Trophoblast cell (in vitro differentiated cells and primary cell): ENCODE measurements around the gene CDCA5.

Experiments used
- DNase-seq, 2 donors: peaks; one replicate each; pipeline ENCODE4 v3.0.0-alpha.2; 2016
- H2AFZ ChIP-seq: 2 replicates; pipeline ENCODE4 v1.6.1; 2013; ENCODE audit warnings: low read length, moderate library complexity, mild to moderate bottlenecking; ENCODE audit not compliant: insufficient read depth, poor library complexity
- H2AK5ac ChIP-seq: 2 replicates; pipeline ENCODE4 v1.6.1; 2013; ENCODE audit warnings: mild to moderate bottlenecking, low read length
- H2BK120ac ChIP-seq: 2 replicates; pipeline ENCODE4 v1.6.1; 2013; ENCODE audit warnings: low read length, mild to moderate bottlenecking, moderate library complexity; ENCODE audit not compliant: insufficient read depth, poor library complexity
- H2BK12ac ChIP-seq: 2 replicates; pipeline ENCODE4 v1.6.1; 2013; ENCODE audit warnings: mild to moderate bottlenecking, low read length, moderate library complexity
- H2BK5ac ChIP-seq: 2 replicates; pipeline ENCODE4 v1.6.1; 2013; ENCODE audit warnings: low read length, low read depth, moderate library complexity, mild to moderate bottlenecking; ENCODE audit not compliant: poor library complexity
- H3K14ac ChIP-seq: 2 replicates; pipeline ENCODE4 v1.6.1; 2013; ENCODE audit warnings: mild to moderate bottlenecking, low read length
- H3K18ac ChIP-seq: 2 replicates; pipeline ENCODE4 v1.6.1; 2013; ENCODE audit warnings: mild to moderate bottlenecking, low read length
- H3K23ac ChIP-seq: 2 replicates; pipeline ENCODE4 v1.6.1; 2013; ENCODE audit warnings: low read length
- H3K27ac ChIP-seq: 2 replicates; pipeline ENCODE4 v1.5.1; 2013; ENCODE audit warnings: low read depth, mild to moderate bottlenecking, inconsistent platforms, low read length, moderate library complexity
- H3K27me3 ChIP-seq: 2 replicates; pipeline ENCODE4 v1.6.1; 2013; ENCODE audit warnings: inconsistent platforms, mild to moderate bottlenecking, low read length, moderate library complexity; ENCODE audit not compliant: insufficient read depth
- H3K36me3 ChIP-seq, 2 experiments: 1 replicate in 1 of 2; 2 replicates in 1 of 2; pipeline ENCODE4 v1.6.1; 2013; ENCODE audit warnings: low read length in 2 of 2, mild to moderate bottlenecking in 2 of 2, moderate library complexity in 1 of 2; ENCODE audit not compliant: insufficient read depth in 2 of 2, control insufficient read depth in 1 of 2
- H3K4ac ChIP-seq: 2 replicates; pipeline ENCODE4 v1.6.1; 2013; ENCODE audit warnings: low read depth, mild to moderate bottlenecking, low read length, moderate library complexity
- H3K4me1 ChIP-seq, 2 experiments: 1 replicate in 1 of 2; 2 replicates in 1 of 2; pipeline ENCODE4 v1.6.1; 2013; ENCODE audit warnings: low read length in 2 of 2, mild to moderate bottlenecking in 2 of 2, moderate library complexity in 1 of 2; ENCODE audit not compliant: insufficient read depth in 2 of 2, control insufficient read depth in 1 of 2
- H3K4me2 ChIP-seq: 2 replicates; pipeline ENCODE4 v1.6.1; 2013; ENCODE audit warnings: inconsistent platforms, mild to moderate bottlenecking, low read length, moderate library complexity
- H3K4me3 ChIP-seq: 2 replicates; pipeline ENCODE4 v1.5.1; 2013; ENCODE audit warnings: mild to moderate bottlenecking, low read depth, low read length, inconsistent platforms
- H3K79me1 ChIP-seq: one replicate; pipeline ENCODE4 v1.6.1; 2013; ENCODE audit warnings: low read length
- H3K79me2 ChIP-seq: 2 replicates; pipeline ENCODE4 v1.6.1; 2013; ENCODE audit warnings: low read length, mild to moderate bottlenecking; ENCODE audit not compliant: control insufficient read depth, insufficient read depth, poor library complexity
- H3K9ac ChIP-seq: 2 replicates; pipeline ENCODE4 v1.6.1; 2013; ENCODE audit warnings: mild to moderate bottlenecking, low read length
- H3K9me3 ChIP-seq: 2 replicates; pipeline ENCODE4 v1.6.1; 2013; ENCODE audit warnings: low read depth, mild to moderate bottlenecking, control low read depth, inconsistent platforms, low read length; ENCODE audit not compliant: insufficient read depth
- H4K12ac ChIP-seq: 2 replicates; pipeline ENCODE4 v1.6.1; 2013; ENCODE audit warnings: low read depth, mild to moderate bottlenecking, low read length, moderate library complexity
- H4K8ac ChIP-seq: 2 replicates; pipeline ENCODE4 v1.6.1; 2013; ENCODE audit warnings: low read depth, mild to moderate bottlenecking, low read length, moderate library complexity
- H4K91ac ChIP-seq: one replicate; pipeline ENCODE4 v1.6.1; 2013; ENCODE audit warnings: low read depth, mild to moderate bottlenecking, low read length, moderate library complexity
- WGBS: extraction: QIAGEN DNeasy Blood & Tissue Kit; methylation state at CpG from one replicate; pipeline ENCODE4 v1.1.7; 2013; ENCODE audit warnings: missing lambda C conversion rate; ENCODE audit not compliant: insufficient read length, insufficient coverage; ENCODE audit errors: extremely low coverage; 5-methylcytosine and 5-hydroxymethylcytosine counted together

Gene CDCA5

GRCh38 chr11:65113361-65113756, 29.5 kb upstream of the CDCA5 start:
- no CpG with 5 or more reads among the region's 14 CpGs for WGBS
- Histone ChIP-seq H3K9me3 (no peaks in the 10 kb centered on the region), H3K27me3 (no peaks in the 10 kb centered on the region), H3K36me3 (peaks cover 33 to 42% of the 10 kb centered on the region in 2 experiments), H2BK5ac (no peak overlapping the region), H3K79me2 (peaks cover 19% of the 10 kb centered on the region), H3K9ac (peak overlapping the region; percentile 18), H3K4me2 (peak overlapping the region; percentile 74), H3K4ac (peak overlapping the region; percentile 16), H3K18ac (peak overlapping the region; percentile 24), H3K4me3 (peak overlapping the region; percentile 76), H3K23ac (no peak overlapping the region), H3K79me1 (peaks cover 18% of the 10 kb centered on the region), H2AFZ (peak overlapping the region; percentile 51), H2AK5ac (no peak overlapping the region), H3K27ac (peak overlapping the region; percentile 35), H4K91ac (peak overlapping the region; percentile 40), H2BK120ac (no peak overlapping the region), H3K4me1 (peaks cover 17 to 20% of the 10 kb centered on the region in 2 experiments), H2BK12ac (no peak overlapping the region), H3K14ac (peak overlapping the region; percentile 54), H4K12ac (no peak overlapping the region), H4K8ac (peak overlapping the region; percentile 69)
- DNase-seq: no peak

- Histone ChIP-seq H2BK120ac (no peak overlapping the region), H4K12ac (peak overlapping the region; percentile 73), H3K36me3 (peaks cover 35 to 44% of the 10 kb centered on the region in 2 experiments), H3K23ac (no peak overlapping the region), H2AFZ (peak overlapping the region; percentile 51), H3K18ac (peak overlapping the region; percentile 24), H3K4ac (peak overlapping the region; percentile 30), H3K14ac (peak overlapping the region; percentile 54), H3K27me3 (no peaks in the 10 kb centered on the region), H3K4me3 (peak overlapping the region; percentile 76), H2AK5ac (peak overlapping the region; percentile 9), H2BK12ac (no peak overlapping the region), H3K4me1 (peaks cover 17 to 20% of the 10 kb centered on the region in 2 experiments), H3K9me3 (no peaks in the 10 kb centered on the region), H4K91ac (peak overlapping the region; percentile 40), H3K4me2 (peak overlapping the region; percentile 74), H4K8ac (peak overlapping the region; percentile 69), H3K79me1 (peaks cover 18% of the 10 kb centered on the region), H3K9ac (peak overlapping the region; percentile 18), H3K27ac (peak overlapping the region; percentile 35), H2BK5ac (peak overlapping the region; percentile 23), H3K79me2 (peaks cover 19% of the 10 kb centered on the region)
- peak in 1 of 2 donors; percentile 50 for DNase-seq
- WGBS: no CpG with 5 or more reads among the region's 57 CpGs
These were observed 28.9 kb upstream of the CDCA5 start for GRCh38 chr11:65112546-65113360.

- H3K23ac ChIP-seq: no peak within 1 kb of the TSS
- peak within 1 kb of the TSS; percentile 51 for H2AFZ ChIP-seq
- no peaks in the 10 kb centered on the region for H3K27me3 ChIP-seq
- H3K4me3 ChIP-seq: peak within 1 kb of the TSS; percentile 76
- WGBS: no CpG with 5 or more reads among the region's 64 CpGs
- peaks cover 43 to 48% of the 10 kb centered on the region in 2 experiments for H3K36me3 ChIP-seq
- peak within 1 kb of the TSS; percentile 15 for H2AK5ac ChIP-seq
- peak within 1 kb of the TSS; percentile 54 for H3K14ac ChIP-seq
- H3K4me2 ChIP-seq: peak within 1 kb of the TSS; percentile 74
- H3K27ac ChIP-seq: peak within 1 kb of the TSS; percentile 40
- DNase-seq: peak; percentile 95
- peaks cover 17 to 20% of the 10 kb centered on the region in 2 experiments for H3K4me1 ChIP-seq
- no peak within 1 kb of the TSS for H2BK12ac ChIP-seq
- H3K4ac ChIP-seq: peak within 1 kb of the TSS; percentile 38
- H4K91ac ChIP-seq: peak within 1 kb of the TSS; percentile 40
- H4K8ac ChIP-seq: peak within 1 kb of the TSS; percentile 69
- H3K79me2 ChIP-seq: peaks cover 14% of the 10 kb centered on the region
- peak within 1 kb of the TSS; percentile 37 for H2BK5ac ChIP-seq
- H3K9me3 ChIP-seq: no peaks in the 10 kb centered on the region
- peaks cover 13% of the 10 kb centered on the region for H3K79me1 ChIP-seq
- peak within 1 kb of the TSS; percentile 18 for H3K9ac ChIP-seq
- peak within 1 kb of the TSS; percentile 24 for H3K18ac ChIP-seq
- H4K12ac ChIP-seq: peak within 1 kb of the TSS; percentile 73
- no peak within 1 kb of the TSS for H2BK120ac ChIP-seq
These were observed 28.1 kb upstream of the CDCA5 start, which contains the start of gene TM7SF2 for GRCh38 chr11:65111744-65112545. TSS of gene TM7SF2 (plus strand) at chr11:65111872. CDS start at chr11:65112016, 144 bp downstream.

- H3K4me1 ChIP-seq: peaks cover 10 to 14% of the 10 kb centered on the region in 2 experiments
- H2BK5ac ChIP-seq: no peak overlapping the region
- peak overlapping the region; percentile 21 for H3K4me2 ChIP-seq
- peaks cover 12% of the 10 kb centered on the region for H3K79me1 ChIP-seq
- no peak overlapping the region for H3K27ac ChIP-seq
- no peak overlapping the region for H3K18ac ChIP-seq
- no CpG with 5 or more reads among the region's 31 CpGs for WGBS
- H3K14ac ChIP-seq: no peak overlapping the region
- H3K79me2 ChIP-seq: peaks cover 8% of the 10 kb centered on the region
- peaks cover 43 to 46% of the 10 kb centered on the region in 2 experiments for H3K36me3 ChIP-seq
- no peak overlapping the region for H2BK12ac ChIP-seq
- H2AFZ ChIP-seq: no peak overlapping the region
- H2AK5ac ChIP-seq: no peak overlapping the region
- H3K4me3 ChIP-seq: peak overlapping the region; percentile 3
- DNase-seq: no peak
- no peaks in the 10 kb centered on the region for H3K9me3 ChIP-seq
- no peak overlapping the region for H3K23ac ChIP-seq
- no peak overlapping the region for H3K9ac ChIP-seq
- H2BK120ac ChIP-seq: no peak overlapping the region
- no peak overlapping the region for H4K91ac ChIP-seq
- no peak overlapping the region for H3K4ac ChIP-seq
- H4K8ac ChIP-seq: no peak overlapping the region
- H4K12ac ChIP-seq: no peak overlapping the region
- H3K27me3 ChIP-seq: no peaks in the 10 kb centered on the region
These were observed 27.4 kb upstream of the CDCA5 start for GRCh38 chr11:65111159-65111743.
